Brain microvascular endothelial cell (primary cell): ENCODE results near the gene PRH2.

Source experiments
- DNase-seq: peaks from one replicate; pipeline ENCODE4 v3.0.0-alpha.2; 2020
- H3K27ac ChIP-seq: fragments of 250-450 bp; sonication (Bioruptor Pico); 2 replicates; pipeline ENCODE4 v1.5.1; 2020; ENCODE audit warnings: mild to moderate bottlenecking, moderate library complexity
- H3K27me3 ChIP-seq: fragments of 250-450 bp; sonication (Bioruptor Pico); replicated peaks from 2 replicates; pipeline ENCODE4 v1.5.1; 2020; ENCODE audit warnings: mild to moderate bottlenecking
- H3K36me3 ChIP-seq: fragments of 250-450 bp; sonication (Bioruptor Pico); replicated peaks from 2 replicates; pipeline ENCODE4 v1.5.1; 2020; ENCODE audit warnings: mild to moderate bottlenecking
- H3K4me3 ChIP-seq: 2 replicates; pipeline ENCODE4 v1.5.1; 2011; ENCODE audit warnings: low read depth, mild to moderate bottlenecking, control low read depth, low read length, moderate library complexity
- CTCF ChIP-seq: IDR thresholded peaks from 2 replicates; pipeline ENCODE4 v1.5.1; 2011; ENCODE audit warnings: low read depth, mild to moderate bottlenecking, moderate library complexity, low read length, control low read depth, inconsistent platforms; ENCODE audit errors: missing control alignments
- in situ Hi-C: cut with HindIII; loops from 2 replicates; pipeline ENCODE4 v1.10.0; 2017; ENCODE audit warnings: low sequenced_read_pairs, low pct_ligation_motif_present

Gene PRH2

GRCh38 chr12:10928746-10929286, at the start of gene PRH2:
Gene PRH2, plus strand, starts transcription at chr12:10929236. Its CDS starts 38 bp downstream, at chr12:10929274.
- DNase-seq: no peak
- Histone ChIP-seq H3K4me3 (no peak within 1 kb of the TSS), H3K27ac (no peak within 1 kb of the TSS), H3K27me3 (no peaks in the 10 kb centered on the region), H3K36me3 (no peaks in the 10 kb centered on the region)
- no peak for TF ChIP-seq CTCF
- in situ Hi-C loops: no loop called here

- in situ Hi-C loops: no loop called here
- H3K36me3 ChIP-seq: no peaks in the 10 kb centered on the region
- no peak for TF ChIP-seq CTCF
These were observed 44.8 kb upstream of the PRH2 start, which contains the start of gene PRH1 for GRCh38 chr12:10884086-10884725. Gene PRH1, minus strand, starts transcription at chr12:10884255. Its CDS starts 38 bp downstream, at chr12:10884217.

GRCh38 chr12:10889226-10889625, 39.8 kb upstream of the PRH2 start:
- in situ Hi-C loops: no loop called here

More at GRCh38 chr12:10884086-10884725, 44.8 kb upstream of the PRH2 start, which contains the start of gene PRH1:
- H3K4me3 ChIP-seq: no peak within 1 kb of the TSS
- no peak for DNase-seq
- no peaks in the 10 kb centered on the region for H3K27me3 ChIP-seq
- H3K27ac ChIP-seq: no peak within 1 kb of the TSS

GRCh38 chr12:10891937-10892336, 37.1 kb upstream of the PRH2 start:
- Histone ChIP-seq H3K4me3 (no peak overlapping the region), H3K27ac (no peak overlapping the region), H3K36me3 (no peaks in the 10 kb centered on the region), H3K27me3 (no peaks in the 10 kb centered on the region)
- no peak for DNase-seq
- TF ChIP-seq CTCF: no peak
- in situ Hi-C loops: no loop called here

More at GRCh38 chr12:10889226-10889625, 39.8 kb upstream of the PRH2 start:
- Histone ChIP-seq H3K27ac (no peak overlapping the region), H3K27me3 (no peaks in the 10 kb centered on the region), H3K4me3 (no peak overlapping the region), H3K36me3 (no peaks in the 10 kb centered on the region)
- DNase-seq: no peak
- no peak for TF ChIP-seq CTCF

- H3K4me3 ChIP-seq: no peak overlapping the region
- in situ Hi-C loops: no loop called here
- no peak for DNase-seq
- TF ChIP-seq CTCF: no peak
- H3K27ac ChIP-seq: no peak overlapping the region
- no peaks in the 10 kb centered on the region for H3K36me3 ChIP-seq
- H3K27me3 ChIP-seq: no peaks in the 10 kb centered on the region
These were observed 32.2 kb upstream of the PRH2 start for GRCh38 chr12:10896854-10897253.
